ENCODE results near the gene TAF8. TPM values are rescaled to one million over a fixed set of nuclear protein-coding genes. Genes with fewer than 3 reads are reported as not detected.
A peak's percentile ranks its signal among the peaks of the same experiment; 100 is the strongest.

TAF8 gene
- total and polyA plus RNA-seq, 12 donors: 10.1 to 83.7 (median 22.9) TPM

DNA sequence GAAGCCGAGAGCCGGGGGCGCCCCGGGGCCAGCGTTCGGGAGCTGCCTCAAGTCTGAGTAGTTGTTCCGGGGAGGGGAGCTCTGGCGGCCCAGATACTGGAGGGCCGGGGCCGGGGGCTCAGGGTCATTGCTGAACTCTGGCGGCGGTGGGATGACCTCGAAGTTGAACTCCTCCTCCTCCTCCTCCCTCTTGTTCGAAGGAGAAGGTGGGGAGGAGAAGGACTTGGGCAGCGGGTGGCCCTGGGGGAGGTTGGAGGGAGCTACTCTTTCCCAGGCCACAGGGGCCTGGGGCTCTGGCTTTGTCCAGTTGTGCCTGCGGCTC is 54.4 kb downstream of the TAF8 start:
- TF ChIP-seq POLR2A (IDR thresholded peaks at IDR 0.05) (no peak), CTCF (IDR thresholded peaks at IDR 0.05) (no peak)
- H3K4me3 ChIP-seq: peak overlapping the region in 1 of 4 donors; percentile 57
- WGBS, 4 donors: 23 to 77% (median 29%) methylated on average over 2 to 16 of the region's 16 CpGs
- intact Hi-C loops (cut with DNase I): no loop called here
- DNase-seq: peak in 1 of 7 donors; percentile 11
- H3K27ac ChIP-seq: peak overlapping the region in 2 of 5 donors; percentile 42 to 68
- no peaks in the 10 kb centered on the region for H3K27me3 ChIP-seq
- H3K9me3 ChIP-seq (replicated peaks in 1 of 3): no peaks in the 10 kb centered on the region
- no peaks in the 10 kb centered on the region for H3K36me3 ChIP-seq (replicated peaks in 1 of 2)
- peaks cover 24 to 28% of the 10 kb centered on the region in 2 donors for H3K4me1 ChIP-seq (replicated peaks in 1 of 2)

DNA sequence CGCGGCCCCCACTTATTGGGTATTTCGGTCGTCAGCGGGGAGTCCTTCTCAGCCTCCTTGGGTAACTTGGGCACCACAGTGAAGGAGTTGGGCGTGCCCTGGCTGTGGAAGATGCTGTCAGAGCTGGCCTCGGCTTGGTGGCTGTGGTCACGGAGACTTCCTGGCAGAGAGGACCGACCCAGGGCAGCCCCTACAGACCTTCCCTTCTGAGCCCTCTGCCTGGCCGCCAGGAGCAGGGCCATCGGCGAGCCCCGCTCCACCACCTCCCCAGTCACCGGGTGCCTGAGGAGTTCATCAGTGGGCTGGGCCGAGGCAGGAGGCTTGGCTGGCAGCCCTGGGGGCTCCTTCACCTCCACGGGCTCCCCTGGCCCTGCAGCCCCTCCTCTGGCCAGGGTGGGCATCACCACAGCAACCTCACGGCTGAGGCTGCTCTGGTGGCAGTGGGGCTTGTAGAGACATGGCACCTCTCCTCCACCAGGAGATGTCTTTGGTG is 54.9 kb downstream of the TAF8 start:
- TF ChIP-seq CTCF (IDR thresholded peaks at IDR 0.05) (no peak), POLR2A (IDR thresholded peaks at IDR 0.05) (no peak)
- Histone ChIP-seq H3K36me3 (replicated peaks in 1 of 2) (no peaks in the 10 kb centered on the region), H3K9me3 (replicated peaks in 1 of 3) (no peaks in the 10 kb centered on the region), H3K4me3 (no peak overlapping the region), H3K4me1 (replicated peaks in 1 of 2) (peaks cover 20 to 24% of the 10 kb centered on the region in 2 donors), H3K27me3 (no peaks in the 10 kb centered on the region), H3K27ac (no peak overlapping the region)
- peak in 1 of 7 donors; percentile 32 for DNase-seq
- intact Hi-C loops (cut with DNase I): no loop called here
- 82 to 96% (median 87%) methylated on average over 5 to 17 of the region's 17 CpGs for WGBS, 4 donors

DNA sequence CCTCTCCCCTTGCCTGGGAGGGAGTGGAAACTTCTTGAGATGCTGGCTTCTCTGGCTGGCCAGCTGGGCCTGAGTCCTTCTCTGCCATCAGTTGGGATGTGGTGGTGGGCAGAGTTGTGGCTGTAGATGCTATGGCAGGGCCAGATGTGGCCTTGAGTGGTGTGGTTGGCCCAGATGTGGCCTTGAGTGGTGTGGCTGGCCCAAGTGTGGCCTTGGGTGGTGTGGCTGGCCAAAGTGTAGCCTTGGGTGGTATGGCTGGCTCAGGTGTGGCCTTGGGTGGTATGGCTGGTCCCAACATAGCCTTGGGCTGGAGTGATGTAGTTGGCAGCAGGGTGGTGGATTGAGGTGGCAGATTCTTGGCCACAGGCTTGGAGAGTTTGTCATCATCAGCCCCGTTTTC is 55.4 kb downstream of the TAF8 start:
- Histone ChIP-seq H3K27me3 (no peaks in the 10 kb centered on the region), H3K9me3 (replicated peaks in 1 of 3) (no peaks in the 10 kb centered on the region), H3K4me1 (replicated peaks in 1 of 2) (peaks cover 15 to 19% of the 10 kb centered on the region in 2 donors), H3K27ac (no peak overlapping the region), H3K36me3 (replicated peaks in 1 of 2) (no peaks in the 10 kb centered on the region), H3K4me3 (no peak overlapping the region)
- DNase-seq: no peak
- no peak for TF ChIP-seq POLR2A (IDR thresholded peaks at IDR 0.05)
- TF ChIP-seq CTCF (IDR thresholded peaks at IDR 0.05): no peak
- intact Hi-C loops (cut with DNase I): no loop called here
- WGBS, 4 donors: 44 to 71% (median 63%) methylated on average over 1 of the region's 1 CpG; no CpG with 5 or more reads in 1 of the 4 donors

- WGBS, 4 donors: 61 to 75% (median 68%) methylated on average over 9 to 19 of the region's 19 CpGs
- TF ChIP-seq POLR2A (IDR thresholded peaks at IDR 0.05): no peak
- TF ChIP-seq CTCF (IDR thresholded peaks at IDR 0.05): no peak
- peak in 5 of 7 donors; percentile 42 to 63 (median 55) for DNase-seq
- Histone ChIP-seq H3K9me3 (replicated peaks in 1 of 3) (no peaks in the 10 kb centered on the region), H3K4me3 (no peak overlapping the region), H3K27me3 (no peaks in the 10 kb centered on the region), H3K27ac (no peak overlapping the region), H3K4me1 (replicated peaks in 1 of 2) (peaks cover 12 to 13% of the 10 kb centered on the region in 2 donors), H3K36me3 (replicated peaks in 1 of 2) (no peaks in the 10 kb centered on the region)
- intact Hi-C loops (cut with DNase I): no loop called here
Observed at GRCh38 chr6:42106112-42107023, 56.0 kb downstream of the TAF8 start.
